Neural progenitor cell (in vitro differentiated cells): ENCODE measurements around the gene ZCCHC9.

Source experiments
- EZH2 ChIP-seq: fragments of 200-600 bp; sonication (generic); IDR thresholded peaks from 2 replicates; pipeline ENCODE4 v1.6.1; 2017; ENCODE audit warnings: antibody characterized with exemption, mild to moderate bottlenecking, moderate library complexity
- TF ChIP-seq, protein P1 (sequence below): fragments of 200-600 bp; sonication (generic); IDR thresholded peaks from 2 replicates; pipeline ENCODE4 v1.5.1; 2017; ENCODE audit warnings: antibody characterized with exemption, mild to moderate bottlenecking

DNA sequence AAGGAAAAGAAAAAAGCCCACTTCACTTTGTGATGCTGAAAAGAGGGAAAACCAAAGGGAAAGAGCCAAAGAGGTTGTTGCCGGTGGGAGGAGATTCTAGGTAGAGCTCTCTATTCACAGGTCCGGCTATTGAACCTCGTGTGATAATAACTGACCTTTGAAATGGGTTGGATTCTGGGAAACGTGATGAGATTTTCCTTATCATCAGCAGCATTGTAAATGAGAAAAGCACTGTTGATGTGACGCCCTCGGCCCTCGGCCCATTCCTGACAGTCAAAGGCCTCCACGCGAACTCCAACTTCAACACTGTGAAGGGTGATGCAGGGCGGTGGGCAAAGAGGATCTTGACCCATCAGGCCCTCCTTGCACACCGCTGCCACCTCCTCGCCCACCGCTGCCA lies 43.3 kb downstream of the ZCCHC9 start:
- TF ChIP-seq, protein P1, sequence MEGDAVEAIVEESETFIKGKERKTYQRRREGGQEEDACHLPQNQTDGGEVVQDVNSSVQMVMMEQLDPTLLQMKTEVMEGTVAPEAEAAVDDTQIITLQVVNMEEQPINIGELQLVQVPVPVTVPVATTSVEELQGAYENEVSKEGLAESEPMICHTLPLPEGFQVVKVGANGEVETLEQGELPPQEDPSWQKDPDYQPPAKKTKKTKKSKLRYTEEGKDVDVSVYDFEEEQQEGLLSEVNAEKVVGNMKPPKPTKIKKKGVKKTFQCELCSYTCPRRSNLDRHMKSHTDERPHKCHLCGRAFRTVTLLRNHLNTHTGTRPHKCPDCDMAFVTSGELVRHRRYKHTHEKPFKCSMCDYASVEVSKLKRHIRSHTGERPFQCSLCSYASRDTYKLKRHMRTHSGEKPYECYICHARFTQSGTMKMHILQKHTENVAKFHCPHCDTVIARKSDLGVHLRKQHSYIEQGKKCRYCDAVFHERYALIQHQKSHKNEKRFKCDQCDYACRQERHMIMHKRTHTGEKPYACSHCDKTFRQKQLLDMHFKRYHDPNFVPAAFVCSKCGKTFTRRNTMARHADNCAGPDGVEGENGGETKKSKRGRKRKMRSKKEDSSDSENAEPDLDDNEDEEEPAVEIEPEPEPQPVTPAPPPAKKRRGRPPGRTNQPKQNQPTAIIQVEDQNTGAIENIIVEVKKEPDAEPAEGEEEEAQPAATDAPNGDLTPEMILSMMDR, result no peak
- no peak for TF ChIP-seq EZH2
